Middle frontal gyrus (tissue), 1 donor: ENCODE results near the gene BANP.
"Not testable (repeated sequence)": the region's sequence is repeated elsewhere in the genome, so short reads cannot be mapped to it uniquely, and the experiment has no call there.

Experiments
- DNase-seq: peaks from one replicate; pipeline ENCODE4 v3.0.0-alpha.2; 2015; ENCODE audit warnings: low spot score; ENCODE audit errors: extremely low spot score

The BANP gene

GRCh38 chr16:88083582-88083981 is 132.3 kb downstream of the BANP start:
- DNase-seq: no peak

- no peak for DNase-seq
Measured at GRCh38 chr16:88084881-88085280, 133.6 kb downstream of the BANP start.

- no peak for DNase-seq
Measured at GRCh38 chr16:88086571-88087516, 135.6 kb downstream of the BANP start.

GRCh38 chr16:88087517-88087877 is 136.3 kb downstream of the BANP start:
- DNase-seq: no peak

GRCh38 chr16:88088161-88088581 is 136.9 kb downstream of the BANP start:
- no peak for DNase-seq

- DNase-seq: not testable (repeated sequence)
Measured at GRCh38 chr16:88088611-88089010, 137.4 kb downstream of the BANP start.

GRCh38 chr16:88089071-88089470 is 137.8 kb downstream of the BANP start:
- DNase-seq: not testable (repeated sequence)

- not testable (repeated sequence) for DNase-seq
Measured at GRCh38 chr16:88089632-88090376, 138.6 kb downstream of the BANP start.

GRCh38 chr16:88090377-88091175 is 139.3 kb downstream of the BANP start:
- not testable (repeated sequence) for DNase-seq

- not testable (repeated sequence) for DNase-seq
Measured at GRCh38 chr16:88091221-88091971, 140.2 kb downstream of the BANP start.

GRCh38 chr16:88091972-88092302 is 140.7 kb downstream of the BANP start:
- DNase-seq: not testable (repeated sequence)

- DNase-seq: not testable (repeated sequence)
Measured at GRCh38 chr16:88092791-88093555, 141.7 kb downstream of the BANP start.

- not testable (repeated sequence) for DNase-seq
Measured at GRCh38 chr16:88093556-88094252, 142.5 kb downstream of the BANP start.

GRCh38 chr16:88094253-88094575 is 143.0 kb downstream of the BANP start:
- DNase-seq: not testable (repeated sequence)

- DNase-seq: not testable (repeated sequence)
Measured at GRCh38 chr16:88094900-88095299, 143.7 kb downstream of the BANP start.

- DNase-seq: not testable (repeated sequence)
Measured at GRCh38 chr16:88096659-88097058, 145.4 kb downstream of the BANP start.

GRCh38 chr16:88098731-88099562 is 147.7 kb downstream of the BANP start:
- DNase-seq: not testable (repeated sequence)

GRCh38 chr16:88099563-88099890 is 148.3 kb downstream of the BANP start:
- no peak for DNase-seq

- DNase-seq: not testable (repeated sequence)
Measured at GRCh38 chr16:88099956-88100355, 148.7 kb downstream of the BANP start.
